GM21526 (cell line): ENCODE measurements around the gene PDZD8.
"Not testable (repeated sequence)": the region's sequence is repeated elsewhere in the genome, so short reads cannot be mapped to it uniquely, and the experiment has no call there.

Source experiments
- ATAC-seq: cut with Tn5 transposase; IDR thresholded peaks from one replicate; pipeline ENCODE4 v1.9.1; 2021; ENCODE audit warnings: moderate library complexity; ENCODE audit not compliant: unreplicated experiment, low FRiP score

The PDZD8 gene

GRCh38 chr10:117303451-117303850 lies 71.8 kb downstream of the PDZD8 start:
- ATAC-seq, result not testable (repeated sequence)

- ATAC-seq, result no peak
Measured at GRCh38 chr10:117300671-117301070, 74.6 kb downstream of the PDZD8 start.

- no peak for ATAC-seq
Measured at GRCh38 chr10:117299435-117299834, 75.8 kb downstream of the PDZD8 start.

GRCh38 chr10:117298219-117298618 lies 77.0 kb downstream of the PDZD8 start:
- no peak for ATAC-seq

- ATAC-seq, result no peak
Measured at GRCh38 chr10:117294735-117295134, 80.5 kb downstream of the PDZD8 start.

- no peak for ATAC-seq
Measured at GRCh38 chr10:117294039-117294645, 81.1 kb downstream of the PDZD8 start.

- not testable (repeated sequence) for ATAC-seq
Measured at GRCh38 chr10:117290872-117291271, 84.4 kb downstream of the PDZD8 start.

- ATAC-seq, result no peak
Measured at GRCh38 chr10:117284716-117285494, 90.3 kb downstream of the PDZD8 start.

- ATAC-seq, result no peak
Measured at GRCh38 chr10:117277675-117278074, 97.6 kb downstream of the PDZD8 start.

GRCh38 chr10:117275121-117275520 lies 100.1 kb downstream of the PDZD8 start:
- ATAC-seq, result no peak

GRCh38 chr10:117274509-117274908 lies 100.7 kb downstream of the PDZD8 start:
- ATAC-seq, result no peak

- no peak for ATAC-seq
Measured at GRCh38 chr10:117273980-117274379, 101.3 kb downstream of the PDZD8 start.

- no peak for ATAC-seq
Measured at GRCh38 chr10:117272195-117273076, 102.8 kb downstream of the PDZD8 start.

GRCh38 chr10:117271427-117271826 lies 103.8 kb downstream of the PDZD8 start:
- no peak for ATAC-seq

GRCh38 chr10:117268907-117269306 lies 106.3 kb downstream of the PDZD8 start:
- no peak for ATAC-seq

- no peak for ATAC-seq
Measured at GRCh38 chr10:117268258-117268657, 107.0 kb downstream of the PDZD8 start.

- ATAC-seq, result no peak
Measured at GRCh38 chr10:117266812-117267211, 108.4 kb downstream of the PDZD8 start.

- ATAC-seq, result no peak
Measured at GRCh38 chr10:117266400-117266799, 108.8 kb downstream of the PDZD8 start.

- no peak for ATAC-seq
Measured at GRCh38 chr10:117264782-117265181, 110.5 kb downstream of the PDZD8 start.

- no peak for ATAC-seq
Measured at GRCh38 chr10:117262903-117263293, 112.3 kb downstream of the PDZD8 start.

- ATAC-seq, result no peak
Measured at GRCh38 chr10:117262291-117262902, 112.8 kb downstream of the PDZD8 start.
